Measurements from ENCODE around the gene SREBF1.

The SREBF1 gene

DNA sequence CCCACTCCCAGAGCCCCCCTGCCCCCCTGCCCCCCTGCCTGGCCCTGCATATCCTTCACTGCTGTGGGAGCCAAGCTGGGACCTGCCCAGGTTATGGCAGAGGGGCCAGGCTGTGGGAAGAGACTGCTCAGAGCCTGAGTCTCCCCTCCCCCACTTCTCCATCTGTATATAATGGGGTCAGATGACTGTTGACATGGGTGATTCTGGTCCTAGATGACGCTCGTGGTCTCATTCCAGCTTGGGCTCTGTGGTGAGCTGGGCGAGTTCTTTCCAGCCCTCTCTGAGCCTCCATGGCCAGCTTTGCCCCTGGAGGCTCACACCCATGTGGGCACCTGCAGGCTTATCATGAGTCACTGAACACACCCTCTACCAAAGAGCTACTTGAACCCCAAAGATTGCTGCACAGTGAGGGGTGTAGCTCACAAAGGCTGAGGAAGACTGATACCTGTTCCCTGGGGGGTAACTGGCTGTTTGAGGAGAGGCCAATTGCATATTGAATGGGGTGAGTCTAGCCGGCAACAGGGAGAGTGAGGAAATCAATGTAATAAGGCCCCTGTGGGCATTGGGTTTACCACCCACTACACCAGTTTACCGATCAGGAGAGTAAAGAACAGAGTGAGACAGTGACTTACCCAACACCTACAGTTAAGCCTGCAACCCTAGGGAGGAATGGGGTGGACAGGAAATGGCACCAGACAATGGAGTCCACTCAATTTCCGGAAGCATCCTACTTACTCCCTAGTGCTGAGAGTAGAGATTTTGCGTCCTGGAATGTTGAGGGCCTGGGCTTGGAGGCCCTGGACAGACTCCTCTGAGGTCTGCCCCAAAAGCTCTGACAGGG lies 4.2 kb upstream of the SREBF1 start:
- DNase-seq (ENCODE audit: low spot score) = peak; percentile 43

DNA sequence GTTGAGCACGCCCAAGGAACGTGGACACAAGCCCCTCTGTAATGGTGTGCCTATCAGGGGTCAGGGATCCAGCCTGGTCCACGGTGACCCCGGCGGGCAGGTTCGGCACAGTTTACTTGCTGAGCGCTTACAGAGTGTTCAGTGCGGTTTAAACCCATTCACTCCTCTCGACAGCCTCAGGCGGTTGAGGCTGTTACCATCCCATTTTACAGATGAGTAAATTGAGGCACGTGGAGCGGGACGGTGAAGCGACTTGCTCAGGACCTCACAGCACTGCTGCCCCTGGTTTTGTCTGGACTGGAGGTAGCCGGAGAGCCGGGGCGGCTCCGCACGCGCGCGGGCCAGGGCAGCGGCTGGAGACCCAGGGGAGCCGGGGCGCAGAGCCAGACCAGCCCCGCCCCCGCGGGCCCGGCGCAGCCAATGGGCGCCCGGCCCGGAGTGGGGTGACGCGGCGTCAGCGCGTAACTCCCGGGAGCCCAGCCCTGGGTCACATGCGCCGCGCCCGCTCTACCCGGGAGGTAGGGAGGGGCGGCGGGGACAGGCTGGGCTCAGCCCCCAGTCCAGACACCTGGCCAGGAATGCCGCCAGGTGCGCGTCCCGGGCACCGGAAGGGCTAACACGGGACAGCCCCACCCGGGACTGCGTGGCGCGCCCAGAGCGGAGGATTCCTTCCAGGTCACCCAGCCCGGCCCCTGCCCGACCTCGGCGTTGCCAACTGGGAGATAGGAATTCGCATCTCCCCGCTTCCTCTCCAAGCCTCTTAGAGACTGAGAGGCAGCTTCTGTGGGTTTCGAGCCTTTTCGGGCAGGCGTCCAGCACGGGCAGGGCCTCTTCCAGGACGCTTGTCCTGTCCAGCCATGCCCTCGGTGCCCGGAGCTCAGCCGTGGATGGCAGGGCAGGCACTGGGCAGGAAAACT lies 3.3 kb upstream of the SREBF1 start:
- DNase-seq (ENCODE audit: low spot score) = peak; percentile 95

DNA sequence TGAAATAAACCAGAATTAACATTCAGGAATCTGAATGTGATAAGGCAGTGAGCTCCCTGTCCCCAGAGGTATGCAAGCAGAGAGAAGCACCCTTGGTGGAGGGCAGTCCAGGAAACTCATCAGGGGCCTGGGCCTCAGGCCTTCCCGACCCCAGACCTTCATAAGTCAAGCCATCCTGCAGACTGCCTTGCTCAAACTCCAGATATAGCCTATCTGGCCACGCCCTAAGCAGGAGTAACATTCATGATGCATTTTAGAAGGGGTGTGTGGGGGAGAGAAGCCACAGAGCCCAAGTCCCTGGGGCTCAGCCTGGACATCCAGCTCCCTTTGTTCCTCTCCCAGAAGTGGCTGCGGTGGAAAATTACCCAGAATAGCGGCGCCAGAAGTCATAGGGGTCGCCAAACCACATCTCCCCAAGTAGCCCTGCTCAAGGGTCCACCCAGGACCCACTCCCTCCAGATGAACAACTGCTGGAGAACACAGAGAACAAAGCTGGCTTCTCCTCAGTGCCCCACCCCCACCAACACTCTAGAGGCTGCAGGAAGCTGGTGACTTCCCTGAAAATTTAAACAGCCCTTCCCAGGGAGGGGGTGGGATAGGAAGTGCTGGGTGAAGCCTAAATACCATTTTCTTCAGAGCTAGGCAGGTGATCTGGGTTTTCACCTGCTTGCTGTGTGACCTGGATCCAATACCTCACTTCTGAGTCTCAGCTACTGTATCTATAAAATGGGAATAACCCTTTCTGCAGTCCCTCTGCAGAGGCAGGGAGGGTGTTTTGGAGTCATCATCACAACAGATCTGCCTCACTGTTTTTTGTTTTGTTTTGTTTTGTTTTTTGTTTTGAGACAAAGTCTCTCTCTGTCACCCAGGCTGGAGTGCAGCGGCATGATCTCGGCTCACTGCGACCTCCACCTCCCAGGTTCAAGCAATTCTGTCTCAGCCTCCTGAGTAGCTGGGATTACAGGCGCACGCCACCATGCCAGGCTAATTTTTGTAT lies 1.5 kb upstream of the SREBF1 start:
- DNase-seq (ENCODE audit: low spot score) = peak; percentile 52

DNA sequence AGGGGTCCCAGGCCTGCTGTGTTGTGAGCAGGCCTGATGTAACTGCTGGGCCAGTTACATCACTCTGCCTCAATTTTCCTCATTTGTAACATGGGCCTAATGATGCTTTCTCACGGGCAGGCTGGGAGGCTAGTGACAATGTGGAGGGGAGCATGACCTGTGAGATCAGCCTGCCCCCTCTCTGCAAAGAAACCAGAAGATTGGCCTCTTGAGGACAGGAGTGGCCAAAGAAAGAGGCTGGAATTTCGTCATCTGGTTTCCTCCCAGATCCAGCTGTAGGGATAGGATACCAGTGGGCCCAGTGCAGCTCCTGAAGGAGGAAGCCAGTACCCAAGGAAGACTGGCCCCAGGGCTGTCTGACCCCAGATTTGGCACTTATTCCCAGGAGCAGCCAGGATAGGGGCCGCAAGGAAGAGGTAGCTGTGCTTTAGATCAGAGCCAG lies 615 bp upstream of the SREBF1 start:
- peak; percentile 64 for DNase-seq (ENCODE audit: low spot score)

DNA sequence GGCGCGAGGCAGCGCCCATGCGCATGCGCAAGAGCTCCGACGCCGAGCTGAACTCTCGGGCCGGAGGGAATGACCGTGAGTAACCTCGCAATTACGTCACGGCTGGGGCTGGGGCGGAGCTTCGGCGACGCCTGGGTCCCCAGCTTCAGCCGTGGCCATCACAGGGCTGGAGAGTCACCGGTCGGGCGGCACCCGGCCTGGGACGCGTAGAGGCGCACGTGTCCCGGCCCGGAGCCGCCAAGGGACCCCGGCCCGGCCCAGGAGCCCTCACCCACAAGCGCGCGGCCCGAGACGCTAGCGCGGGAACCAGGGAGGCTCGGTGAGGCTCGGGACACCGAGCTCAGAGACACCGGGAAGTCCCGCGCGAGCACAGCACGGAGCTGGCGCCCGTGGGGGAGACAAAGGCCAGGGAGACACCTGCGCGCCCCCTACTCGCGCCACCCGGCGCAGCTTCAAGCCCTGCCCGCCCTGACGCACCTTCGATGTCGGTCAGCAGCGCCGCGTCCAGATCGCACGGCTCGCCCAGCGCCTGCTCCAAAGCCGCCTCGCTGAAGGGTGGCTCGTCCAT lies 452 bp downstream of the SREBF1 start:
- DNase-seq (ENCODE audit: low spot score) = peak; percentile 96

DNA sequence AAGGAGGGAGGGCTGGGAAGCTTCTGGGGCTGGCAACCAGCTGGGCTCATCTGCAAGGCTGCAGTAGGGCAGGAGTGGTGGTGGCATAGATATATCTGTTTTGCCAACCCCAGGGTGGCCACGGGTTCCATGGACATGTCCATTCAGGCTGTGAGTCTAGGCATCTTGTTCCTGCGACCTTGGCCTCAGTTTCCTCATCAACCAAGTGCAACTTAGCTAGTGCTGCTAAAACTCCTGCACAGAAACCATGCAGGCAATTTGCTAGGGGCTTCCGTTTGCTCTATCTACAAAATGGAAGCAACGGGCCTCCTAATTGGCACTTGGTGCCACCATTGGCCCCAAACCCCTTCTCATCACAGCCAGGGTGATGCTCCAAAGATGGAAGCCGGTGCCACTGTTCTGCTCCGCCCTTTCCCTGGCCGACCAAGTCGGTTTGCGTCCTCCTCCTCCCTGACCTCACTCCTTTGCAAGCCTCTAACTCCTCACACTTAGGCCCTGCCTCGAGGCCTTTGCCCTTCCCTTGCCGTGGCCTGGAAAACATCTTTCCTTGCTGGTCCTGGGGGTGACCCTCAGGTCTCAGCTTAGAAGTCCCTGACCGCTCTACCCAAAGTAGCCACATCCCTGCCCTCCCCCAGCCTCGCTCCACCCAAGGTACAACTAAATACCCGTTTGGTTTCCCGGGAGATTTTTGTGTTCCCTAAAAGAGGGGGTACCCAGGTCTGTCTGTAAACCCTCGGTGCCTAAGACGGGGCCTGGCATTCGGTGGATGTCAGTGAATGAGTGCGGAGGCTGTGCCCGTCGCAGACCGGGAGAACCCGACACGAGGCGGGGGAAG lies 1.2 kb downstream of the SREBF1 start:
- DNase-seq (ENCODE audit: low spot score) = no peak

DNA sequence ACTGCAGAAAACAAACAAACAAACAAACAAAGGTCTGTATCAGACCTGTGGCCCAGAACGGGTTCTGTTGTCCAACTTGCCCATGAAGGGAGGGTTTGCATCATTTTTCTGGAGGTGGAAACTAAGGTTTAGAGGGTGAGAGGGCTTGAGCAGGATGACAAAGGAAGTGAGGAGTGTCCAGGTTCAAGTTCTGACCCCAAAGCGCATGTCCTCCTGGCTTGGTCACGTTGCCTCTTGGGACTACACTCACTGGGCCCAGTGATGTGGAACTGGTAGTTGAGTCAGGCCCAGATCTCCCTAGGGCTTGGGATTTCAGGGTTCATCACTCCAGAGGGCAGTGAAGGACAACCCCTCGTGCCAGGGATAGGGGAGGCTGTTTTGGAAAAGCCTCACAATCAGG lies 1.8 kb downstream of the SREBF1 start:
- peak; percentile 86 for DNase-seq (ENCODE audit: low spot score)

DNA sequence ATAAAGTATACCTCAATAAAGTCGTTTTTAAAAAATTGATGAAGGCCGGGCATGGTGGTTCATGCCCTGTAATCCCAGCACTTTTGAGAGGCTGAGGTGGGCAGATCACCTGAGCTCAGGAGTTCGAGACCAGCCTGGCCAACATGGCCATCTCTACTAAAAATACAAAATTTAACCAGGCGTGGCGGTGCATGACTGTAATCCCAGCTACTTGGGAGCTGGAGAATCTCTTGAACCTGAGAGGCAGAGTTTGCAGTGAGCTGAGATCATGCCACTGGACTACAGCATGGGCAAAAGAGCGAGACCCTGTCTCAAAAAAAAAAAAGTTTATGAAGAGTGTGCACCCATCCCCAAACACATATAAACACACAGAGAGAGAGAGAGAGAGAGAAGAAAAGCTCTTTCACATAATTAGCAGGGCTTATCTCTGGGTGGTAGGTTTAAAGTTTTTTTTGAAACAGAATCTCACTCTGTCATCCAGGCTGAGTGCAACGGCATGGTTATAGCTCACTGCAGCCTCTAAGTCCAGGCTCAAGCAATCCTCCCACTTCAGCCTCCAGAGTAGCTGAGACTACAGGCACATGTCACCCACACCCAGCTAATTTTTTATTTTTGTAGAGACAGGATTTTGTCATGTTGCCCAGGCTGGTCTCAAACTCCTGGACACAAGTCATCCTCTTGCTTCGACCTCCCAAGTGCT lies 3.0 kb downstream of the SREBF1 start:
- no peak for DNase-seq (ENCODE audit: low spot score)

DNA sequence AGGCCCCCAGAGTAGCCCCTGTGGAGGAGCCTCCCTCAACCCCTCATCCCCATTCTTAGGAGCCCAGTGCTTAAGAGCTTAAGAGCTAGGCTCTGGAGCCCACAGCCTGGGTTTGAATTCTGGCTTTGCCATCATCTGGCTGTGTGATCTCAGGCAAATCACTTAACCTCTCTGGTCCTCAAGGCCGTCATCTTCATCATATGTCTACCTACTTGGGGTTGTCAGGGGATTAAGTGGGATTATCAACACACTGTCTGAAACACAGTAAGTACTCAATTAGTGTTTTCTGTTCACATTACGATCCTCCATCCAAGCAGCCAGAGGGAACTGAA lies 4.8 kb downstream of the SREBF1 start:
- DNase-seq (ENCODE audit: low spot score) = no peak

DNA sequence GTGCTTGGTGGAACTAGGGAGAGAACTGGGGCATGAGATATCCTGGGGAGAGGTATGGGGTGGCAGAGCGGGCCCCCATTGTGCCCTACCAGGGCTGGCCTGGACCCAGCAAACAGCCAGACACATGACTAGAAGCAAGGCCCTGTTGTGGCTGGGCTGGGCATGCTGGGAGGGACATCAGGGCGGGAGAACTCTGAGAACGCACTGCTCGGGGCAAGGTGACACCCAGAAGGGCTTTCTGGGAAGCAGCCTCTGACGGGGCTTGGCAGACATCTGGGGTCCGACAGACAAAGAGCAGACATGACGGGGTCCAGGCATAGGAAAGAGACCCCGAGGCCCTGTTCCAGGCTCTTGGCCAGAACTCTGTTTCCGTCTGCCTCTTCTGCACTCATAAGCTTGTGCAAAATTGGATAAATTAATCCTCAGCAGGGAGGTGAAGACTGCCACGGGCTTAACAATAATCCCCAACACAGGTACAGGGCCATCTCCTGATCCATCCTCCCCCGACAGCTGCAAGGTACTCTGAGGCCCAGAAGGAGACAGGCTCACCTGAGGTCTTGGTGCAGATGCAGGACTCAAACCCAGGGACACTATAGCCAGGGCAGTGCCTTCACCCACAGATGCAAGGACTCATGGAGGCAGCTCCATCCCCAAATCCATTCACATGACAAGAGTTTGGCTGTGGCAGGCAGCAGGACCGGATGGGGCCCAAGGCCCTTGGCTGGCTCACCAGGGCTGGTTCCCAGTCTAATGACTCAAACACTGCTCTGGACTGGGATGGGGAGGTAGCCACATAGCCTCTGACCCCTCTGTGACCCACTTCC lies 5.4 kb downstream of the SREBF1 start:
- no peak for DNase-seq (ENCODE audit: low spot score)

DNA sequence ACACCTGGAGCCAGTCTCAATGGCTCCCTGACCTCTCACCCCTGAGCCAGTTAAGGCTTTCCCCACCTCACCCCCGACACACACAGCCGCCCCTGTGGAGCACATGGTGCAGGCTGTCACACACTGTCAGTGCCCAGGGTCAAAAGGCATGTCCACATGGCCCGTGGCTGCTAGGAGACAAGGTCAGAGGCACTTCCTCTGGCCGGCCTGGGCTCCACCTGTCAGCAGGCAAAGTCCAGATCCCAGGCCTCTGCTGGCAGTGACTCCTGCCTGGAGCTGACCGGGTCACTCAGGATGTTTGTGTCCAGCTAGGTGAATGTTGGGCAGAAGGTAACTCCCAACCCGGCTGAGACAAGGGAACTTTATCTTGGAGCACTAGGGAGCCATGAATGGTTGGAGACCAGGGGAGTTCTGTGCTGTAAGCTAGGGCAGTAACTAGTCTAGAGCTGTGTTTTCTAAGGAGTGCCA lies 6.0 kb downstream of the SREBF1 start:
- no peak for DNase-seq (ENCODE audit: low spot score)

DNA sequence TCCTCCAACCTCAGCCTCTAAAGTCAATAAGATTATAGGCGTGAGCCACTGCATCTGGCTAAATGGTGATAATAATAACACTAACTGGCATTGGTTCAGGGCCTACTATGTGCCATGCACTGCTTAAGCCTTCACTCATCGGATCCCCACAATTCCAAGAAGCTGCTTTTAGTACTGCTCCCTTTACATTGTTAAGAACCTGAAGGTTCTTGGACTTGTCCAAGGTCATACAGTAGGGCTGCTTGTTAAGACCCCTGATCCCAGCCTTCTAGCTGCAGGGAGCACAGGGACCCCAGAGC lies 6.6 kb downstream of the SREBF1 start:
- DNase-seq (ENCODE audit: low spot score) = no peak

DNA sequence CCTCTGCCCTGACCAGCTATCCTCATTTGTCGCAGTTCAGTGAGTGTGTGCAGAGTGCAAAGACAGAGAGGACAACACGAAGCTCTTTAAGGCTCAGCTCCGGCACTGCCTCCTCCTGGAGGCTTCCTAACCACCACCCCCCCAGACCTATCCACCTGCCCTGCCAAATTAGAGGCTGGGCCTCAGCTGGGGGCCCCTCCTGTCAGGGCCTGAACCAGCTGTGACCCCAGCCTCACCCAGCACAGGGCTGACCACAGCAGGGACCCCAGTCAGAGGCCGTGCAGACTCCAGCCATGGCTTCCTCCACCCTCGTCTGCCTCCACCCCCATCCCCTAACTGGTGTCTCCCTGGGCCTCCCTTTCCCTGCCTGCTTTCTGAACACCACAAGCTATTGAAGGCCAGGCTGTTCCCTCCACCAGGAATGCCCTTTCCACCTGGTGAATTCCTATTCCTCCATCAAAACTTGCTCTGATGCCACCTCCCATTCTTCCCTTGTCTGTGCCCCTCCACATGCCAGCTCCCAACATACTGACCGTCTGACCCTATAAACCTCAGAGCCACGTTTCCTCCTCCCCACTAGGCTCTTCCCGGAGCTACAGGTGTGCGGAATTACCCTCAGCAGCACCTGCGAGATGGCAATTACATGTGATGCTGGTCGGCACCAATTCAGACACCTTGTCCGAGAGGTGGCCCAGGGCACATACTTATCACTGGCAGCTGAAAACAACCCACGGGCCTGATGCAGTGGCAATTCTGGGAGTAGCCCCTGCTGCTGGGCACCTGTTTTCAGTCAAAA lies 8.8 kb downstream of the SREBF1 start:
- DNase-seq (ENCODE audit: low spot score) = no peak

DNA sequence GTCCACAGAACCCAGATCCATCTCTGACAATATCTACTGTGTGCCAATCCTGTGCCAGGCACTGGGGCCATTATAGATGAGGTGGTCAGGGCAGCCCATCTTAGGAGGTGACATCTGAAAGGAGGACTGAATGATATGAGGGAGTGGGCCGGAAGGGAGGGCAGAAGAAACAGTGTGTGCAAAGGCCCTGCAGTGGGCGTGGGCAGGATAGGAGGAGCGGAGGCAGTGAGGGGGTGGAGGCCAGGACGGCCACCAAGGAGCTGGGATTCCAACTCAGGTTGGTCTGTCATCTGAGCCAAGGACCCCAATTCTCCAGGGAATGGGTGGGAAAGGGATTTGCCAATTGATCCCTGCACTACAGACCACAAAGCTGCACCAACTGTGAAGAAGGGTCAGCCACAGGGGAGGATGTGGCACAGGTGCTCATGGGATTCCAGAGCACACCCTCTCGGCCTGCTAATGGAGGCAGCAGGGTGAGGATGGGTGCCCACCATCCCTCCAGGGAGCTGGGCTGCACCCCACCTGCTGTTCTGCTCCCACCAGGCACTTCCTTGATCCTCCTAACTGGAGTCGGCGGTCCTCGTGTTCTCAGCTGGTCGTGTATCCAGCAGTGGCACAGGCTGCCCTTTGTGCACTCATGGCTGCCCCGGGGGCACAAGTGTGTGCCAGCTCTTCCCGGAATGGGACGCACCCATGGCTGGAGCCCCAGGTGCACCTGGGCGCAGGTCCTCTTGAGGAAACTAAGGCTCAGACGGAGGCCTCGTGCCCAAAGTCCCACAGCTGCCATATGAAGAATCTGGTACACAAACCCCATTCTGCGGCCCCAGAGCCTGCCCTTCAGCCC lies 9.6 kb downstream of the SREBF1 start:
- DNase-seq (ENCODE audit: low spot score) = no peak

DNA sequence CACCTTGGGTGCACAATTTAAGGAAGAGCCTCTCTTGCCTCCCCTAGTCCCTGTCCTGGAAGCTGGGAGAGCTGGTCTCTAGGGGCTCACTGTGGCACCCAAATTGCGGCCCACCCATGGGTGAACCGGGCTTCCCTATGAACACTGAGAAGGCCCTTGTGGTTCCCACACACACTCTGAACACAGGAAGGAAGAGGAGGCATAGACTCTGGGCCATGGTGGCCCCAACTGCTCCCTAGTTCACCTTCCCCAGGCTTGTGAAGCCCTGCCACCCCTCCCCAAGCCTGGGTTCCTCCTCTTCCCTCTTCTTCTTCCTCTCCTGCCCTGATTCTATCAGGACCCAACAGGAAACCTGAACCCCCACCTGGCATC lies 10.5 kb downstream of the SREBF1 start:
- DNase-seq (ENCODE audit: low spot score) = no peak

DNA sequence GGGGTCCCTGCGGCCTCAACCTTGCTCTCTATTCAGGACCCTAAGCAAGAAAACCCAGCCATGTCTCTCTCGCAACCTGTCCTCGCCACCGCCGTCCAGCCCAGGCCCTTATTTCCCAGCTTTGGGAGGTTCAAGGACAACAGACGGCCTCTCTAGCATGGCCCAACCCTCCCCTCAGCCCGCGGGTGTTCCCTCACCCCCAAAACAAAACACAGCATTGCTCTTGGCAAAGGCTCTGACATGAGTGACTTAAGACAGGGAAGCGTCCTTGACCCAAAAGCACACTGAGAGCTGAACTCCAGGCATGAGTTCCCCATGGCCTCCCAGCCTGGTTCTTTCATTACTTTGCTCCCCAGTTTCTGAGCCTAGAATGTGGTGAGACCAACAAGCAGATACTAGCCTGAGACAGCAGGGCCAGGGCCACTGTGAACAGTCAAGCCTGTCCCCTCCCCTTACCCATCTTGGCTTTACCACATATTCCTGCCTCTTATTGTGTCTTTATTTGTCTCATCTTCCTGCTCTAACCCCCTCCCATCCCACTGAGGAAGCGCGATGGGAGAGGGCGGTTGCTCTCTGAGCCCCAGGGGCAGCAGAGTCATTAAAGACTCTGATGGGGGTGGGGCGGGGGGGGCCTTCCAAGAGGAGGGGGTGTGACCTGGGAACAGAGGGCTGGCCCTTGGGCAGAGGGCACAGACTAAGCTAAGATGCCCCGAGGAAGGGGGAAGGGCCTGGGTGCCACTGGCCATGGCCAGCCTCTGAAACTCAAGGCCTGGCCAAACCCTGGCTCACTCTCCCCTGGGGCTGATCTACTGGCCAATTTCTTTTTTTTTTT lies 11.8 kb downstream of the SREBF1 start:
- DNase-seq (ENCODE audit: low spot score) = no peak

All from kidney tubule cell (primary cell).